HG03066 (cell line): Measurements from ENCODE around the gene ESPN.
"Not testable (repeated sequence)": the region's sequence is repeated elsewhere in the genome, so short reads cannot be mapped to it uniquely, and the experiment has no call there.

ENCODE experiments used
- ATAC-seq: cut with Tn5 transposase; IDR thresholded peaks from one replicate; pipeline ENCODE4 v1.9.1; 2021; ENCODE audit warnings: low read depth; ENCODE audit not compliant: unreplicated experiment

ESPN gene

DNA sequence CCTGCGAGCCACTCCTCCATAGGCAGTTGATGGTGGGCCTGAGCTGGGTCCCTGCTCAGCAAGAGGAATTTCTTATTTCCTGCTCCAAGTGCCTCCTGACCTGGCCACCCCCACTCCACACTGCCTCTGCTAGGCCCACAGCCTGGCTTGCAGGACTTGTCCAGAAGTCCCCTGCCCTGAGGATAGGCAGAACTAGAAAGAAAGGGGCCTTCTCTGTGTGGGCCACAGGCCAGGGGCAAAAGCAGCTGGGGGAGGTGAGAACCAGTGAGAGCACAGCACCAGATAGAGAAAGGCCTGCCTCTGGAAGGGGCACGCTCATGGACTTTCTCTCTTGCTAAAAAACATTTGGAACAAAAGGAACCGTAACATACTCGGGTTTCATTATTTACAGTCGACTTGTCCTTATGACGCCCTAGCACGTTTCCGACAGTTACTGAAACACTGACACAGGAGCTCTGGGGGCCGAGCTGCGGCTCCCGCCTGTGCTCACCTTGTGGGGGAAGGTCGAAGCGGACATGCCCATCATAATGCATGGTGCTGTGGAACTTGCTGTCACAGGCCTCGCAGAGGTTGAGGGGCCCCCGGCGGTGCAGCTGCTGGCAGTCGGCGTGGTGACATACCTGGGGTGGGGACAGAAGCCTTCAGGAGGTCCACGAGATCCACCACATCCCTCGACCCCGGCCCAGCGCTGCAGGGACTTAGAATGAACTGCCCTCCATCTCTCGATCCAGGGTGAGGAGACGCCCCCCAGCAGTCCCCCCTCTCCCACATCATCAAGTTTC, 52.7 kb downstream of the ESPN start:
- ATAC-seq, result no peak

- no peak for ATAC-seq
Observed at GRCh38 chr1:6481820-6482219, 57.2 kb downstream of the ESPN start.

- no peak for ATAC-seq
Observed at GRCh38 chr1:6483017-6483760, 58.6 kb downstream of the ESPN start.

GRCh38 chr1:6483761-6484117, 59.2 kb downstream of the ESPN start:
- no peak for ATAC-seq

GRCh38 chr1:6484826-6485167, 60.2 kb downstream of the ESPN start:
- no peak for ATAC-seq

DNA sequence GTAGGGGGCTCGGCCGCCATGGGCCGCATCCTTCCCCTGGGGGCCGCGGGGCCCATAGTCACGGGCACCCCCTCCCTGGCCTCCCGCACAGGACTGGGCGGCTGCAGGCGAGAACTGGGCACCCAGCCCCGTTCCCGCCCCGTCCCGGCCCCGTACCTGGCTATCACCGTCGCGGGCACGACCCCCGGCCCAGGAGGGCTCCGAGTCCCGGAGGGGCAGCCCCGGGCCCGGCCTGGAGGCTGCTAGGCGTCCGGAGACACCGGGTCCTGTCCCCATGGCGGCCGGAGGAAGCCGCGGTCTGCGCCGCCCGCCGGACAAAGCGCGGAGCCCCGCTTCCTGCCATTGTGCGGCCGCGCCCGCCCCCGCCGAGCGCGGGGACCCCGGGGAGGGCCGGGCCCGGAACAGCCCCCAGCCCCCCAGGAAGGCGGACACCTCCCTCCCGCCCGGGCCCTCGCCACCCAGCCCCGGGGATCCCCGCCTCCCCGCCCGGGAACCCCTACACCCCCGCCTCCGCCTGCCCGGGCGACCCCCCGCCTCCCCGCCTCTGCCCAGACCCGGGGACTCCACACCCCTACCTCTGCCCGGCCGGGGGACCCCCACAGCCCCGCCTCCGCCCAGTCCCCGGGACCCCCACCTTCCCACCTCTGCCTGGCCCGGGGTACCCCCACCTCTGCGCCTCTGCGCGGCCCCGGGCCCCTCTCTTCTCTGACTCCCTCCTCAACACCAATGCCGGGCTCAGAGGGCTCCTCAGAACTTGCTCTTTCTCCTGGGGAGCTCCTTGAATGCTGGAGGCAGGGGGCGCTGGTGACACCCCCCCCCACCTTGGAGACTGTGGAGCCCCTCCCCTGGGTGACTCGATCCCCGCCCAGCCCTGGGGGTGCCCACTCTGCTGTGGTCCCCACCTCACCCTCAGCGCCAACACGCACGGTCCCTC, 60.9 kb downstream of the ESPN start:
- ATAC-seq, result no peak

DNA sequence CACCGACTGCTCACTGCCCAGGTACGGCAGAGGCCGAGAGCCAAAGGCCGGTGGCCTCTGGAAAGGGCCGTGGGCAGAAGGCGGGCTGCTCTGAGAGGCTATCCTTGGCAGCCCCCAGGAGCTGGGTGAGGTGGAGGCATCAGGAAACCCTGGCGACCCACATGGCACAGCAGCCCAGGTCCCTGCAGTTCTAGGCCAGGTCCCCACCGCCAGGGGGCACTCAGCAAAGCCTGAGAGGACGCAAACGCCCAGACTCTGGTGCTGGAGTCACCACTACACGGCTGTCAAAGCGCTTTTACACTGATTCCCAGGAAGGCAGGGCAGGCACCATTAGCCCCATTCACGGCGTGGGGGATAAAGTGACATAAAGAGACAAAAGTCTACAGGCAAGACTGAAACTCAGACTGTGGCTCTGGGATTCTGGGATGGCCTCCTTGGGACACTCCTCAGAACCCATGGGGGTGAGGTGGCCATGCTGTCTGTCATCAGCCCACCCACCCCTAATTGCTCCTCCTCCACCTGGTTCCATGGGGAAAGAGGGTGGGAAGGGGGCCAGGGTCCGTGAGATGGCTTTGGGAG, 61.9 kb downstream of the ESPN start:
- ATAC-seq, result no peak

DNA sequence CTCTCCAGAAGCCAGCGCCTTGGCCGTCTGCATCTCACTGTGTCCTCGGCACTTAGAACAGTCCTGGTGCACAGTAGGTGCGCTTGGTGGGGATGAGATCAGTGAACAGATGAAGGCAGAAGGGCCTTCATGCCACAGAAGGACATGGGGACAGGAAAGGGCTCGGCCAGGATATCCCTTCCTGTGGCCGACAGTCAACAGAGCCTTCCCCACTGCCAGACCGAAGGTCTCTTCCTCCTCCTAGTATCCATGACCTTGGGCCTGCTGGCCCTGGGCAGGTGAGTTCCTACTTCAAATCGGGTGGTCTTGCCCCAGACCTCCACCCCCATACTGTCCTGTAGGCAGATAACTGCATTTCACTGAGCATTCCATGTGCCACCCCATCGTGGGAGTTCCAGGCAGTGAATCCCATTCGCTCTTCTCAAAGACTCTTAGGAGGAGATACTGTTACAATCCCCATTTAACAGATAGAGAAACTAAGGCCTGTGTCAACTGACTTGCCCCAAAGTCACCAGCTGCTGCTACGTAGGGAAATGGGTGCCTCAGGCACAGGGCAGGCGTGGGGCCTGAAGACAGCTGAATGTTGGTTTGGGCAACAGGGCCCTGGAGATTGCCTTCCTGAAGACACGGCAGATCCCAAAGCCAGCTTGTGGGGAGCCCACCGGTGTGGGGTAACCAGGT, 63.4 kb downstream of the ESPN start:
- ATAC-seq, result no peak

GRCh38 chr1:6488602-6489382, 64.2 kb downstream of the ESPN start:
- no peak for ATAC-seq

DNA sequence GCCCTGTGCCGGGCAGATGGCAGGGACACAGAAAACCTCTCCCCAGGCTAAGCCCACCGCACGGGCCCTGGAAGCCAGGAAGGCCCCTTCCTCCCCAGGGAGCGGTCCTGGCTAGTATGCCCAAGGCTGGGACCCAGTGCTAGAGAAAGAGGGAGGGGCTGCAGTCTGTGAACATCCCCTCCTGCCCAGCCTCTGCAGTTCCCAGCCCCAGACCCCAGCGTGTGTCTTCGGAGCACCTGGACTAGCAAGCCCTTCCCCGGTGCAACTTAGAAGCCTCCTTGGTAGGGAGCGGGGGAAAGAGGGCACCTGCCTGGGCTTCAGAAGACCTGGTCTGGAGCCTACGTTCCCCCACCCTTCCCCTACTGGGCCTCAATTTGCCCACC, 64.8 kb downstream of the ESPN start:
- ATAC-seq, result no peak

GRCh38 chr1:6489799-6490180, 65.2 kb downstream of the ESPN start:
- ATAC-seq, result peak; percentile 57

GRCh38 chr1:6490181-6491080, 65.9 kb downstream of the ESPN start:
- ATAC-seq, result peak; percentile 56

DNA sequence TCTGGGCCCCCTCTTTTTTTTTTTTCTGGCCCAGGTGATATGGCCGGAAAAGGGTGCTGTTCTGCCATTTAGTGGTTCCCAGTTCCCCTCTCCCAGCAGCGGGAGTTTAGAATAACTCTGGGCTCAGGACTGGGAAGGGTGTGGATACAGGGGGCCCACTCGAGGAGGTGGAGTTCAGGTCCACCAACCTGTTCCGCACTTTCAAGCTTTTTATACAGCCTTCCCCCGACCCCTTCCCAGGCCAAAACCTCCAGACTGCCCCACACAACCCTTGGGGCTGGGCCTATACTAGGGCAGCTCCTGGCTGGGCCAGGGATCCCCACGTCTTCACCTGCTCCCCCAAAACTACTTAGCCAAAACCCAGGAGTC, 66.5 kb downstream of the ESPN start:
- no peak for ATAC-seq

GRCh38 chr1:6491480-6491962, 66.9 kb downstream of the ESPN start, which contains the start of gene PLEKHG5:
Gene PLEKHG5, minus strand, starts transcription at chr1:6491667. Its CDS starts 14,096 bp downstream, at chr1:6477571.
- ATAC-seq, result no peak

- ATAC-seq, result no peak
Observed at GRCh38 chr1:6491966-6492365, 67.4 kb downstream of the ESPN start.

- ATAC-seq, result not testable (repeated sequence)
Observed at GRCh38 chr1:6493834-6494223, 69.3 kb downstream of the ESPN start.

DNA sequence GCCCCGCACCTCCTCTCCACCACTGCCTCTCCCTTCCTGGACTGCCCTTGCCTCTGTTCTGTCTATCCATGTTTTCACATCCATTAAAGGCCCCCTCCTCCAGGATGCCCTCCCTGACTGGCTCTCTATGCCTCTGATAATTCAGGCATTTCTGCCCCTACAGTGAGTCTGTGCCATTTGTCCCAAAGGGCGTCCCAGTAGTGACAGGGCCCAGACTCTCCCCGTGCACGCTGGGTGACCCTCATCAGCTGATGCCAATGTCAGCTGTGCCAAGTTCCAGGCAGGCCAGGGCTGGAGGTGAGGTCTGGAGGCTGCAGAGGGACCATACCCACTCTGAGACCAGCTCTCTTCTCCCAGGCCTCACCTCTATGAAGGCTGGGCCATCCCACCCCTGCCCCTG, 70.1 kb downstream of the ESPN start:
- no peak for ATAC-seq

GRCh38 chr1:6495041-6495441, 70.5 kb downstream of the ESPN start:
- ATAC-seq, result no peak
